G401 (cell line): ENCODE data around the gene GNAQ. TPM values are rescaled to one million over a fixed set of nuclear protein-coding genes. Genes with fewer than 3 reads are reported as not detected.

Source experiments
- DNase-seq: peaks from one replicate; pipeline ENCODE4 v3.0.0-alpha.2; 2015; ENCODE audit warnings: low spot score
- in situ Hi-C: cut with HindIII; loops from 2 replicates; pipeline ENCODE4 v1.10.0; 2016; ENCODE audit warnings: low sequenced_read_pairs, mixed read lengths
- total RNA-seq: library from RNA; depleted of rRNA; stranded (reverse); fragments of >200 nt; shearing (Covaris generic); gene quantifications from 2 replicates; pipeline ENCODE4 v1.2.3, GENCODE V29; 2014

Gene GNAQ
- total RNA-seq, 1 experiment from 2014 or later, result 24.5 TPM

GRCh38 chr9:77922591-77922990 lies 109.0 kb downstream of the GNAQ start:
- in situ Hi-C loops, result no loop called here
- DNase-seq, result no peak

GRCh38 chr9:77917800-77918199 lies 113.8 kb downstream of the GNAQ start:
- in situ Hi-C loops, result no loop called here
- peak; percentile 27 for DNase-seq

GRCh38 chr9:77916820-77917219 lies 114.8 kb downstream of the GNAQ start:
- in situ Hi-C loops, result no loop called here
- DNase-seq, result no peak

- in situ Hi-C loops, result no loop called here
Measured at GRCh38 chr9:77916410-77916819, 115.2 kb downstream of the GNAQ start.

GRCh38 chr9:77915744-77916143 lies 115.9 kb downstream of the GNAQ start:
- DNase-seq, result no peak
- in situ Hi-C loops, result no loop called here

More at GRCh38 chr9:77916410-77916819, 115.2 kb downstream of the GNAQ start:
- DNase-seq, result no peak

- no peak for DNase-seq
- in situ Hi-C loops, result no loop called here
Measured at GRCh38 chr9:77912895-77913693, 118.5 kb downstream of the GNAQ start.

- DNase-seq, result no peak
- in situ Hi-C loops, result no loop called here
Measured at GRCh38 chr9:77911928-77912327, 119.7 kb downstream of the GNAQ start.

GRCh38 chr9:77910194-77910621 lies 121.4 kb downstream of the GNAQ start:
- in situ Hi-C loops, result no loop called here
- no peak for DNase-seq

- in situ Hi-C loops, result no loop called here
- DNase-seq, result no peak
Measured at GRCh38 chr9:77909306-77909705, 122.3 kb downstream of the GNAQ start.

GRCh38 chr9:77908293-77908692 lies 123.3 kb downstream of the GNAQ start:
- in situ Hi-C loops, result no loop called here

GRCh38 chr9:77907585-77907984 lies 124.0 kb downstream of the GNAQ start:
- DNase-seq, result no peak
- in situ Hi-C loops, result no loop called here

More at GRCh38 chr9:77908293-77908692, 123.3 kb downstream of the GNAQ start:
- DNase-seq, result no peak

GRCh38 chr9:77906991-77907390 lies 124.6 kb downstream of the GNAQ start:
- in situ Hi-C loops, result no loop called here
- no peak for DNase-seq

GRCh38 chr9:77903666-77904285 lies 127.8 kb downstream of the GNAQ start:
- in situ Hi-C loops, result no loop called here
- DNase-seq, result no peak

GRCh38 chr9:77901771-77902170 lies 129.8 kb downstream of the GNAQ start:
- no peak for DNase-seq
- in situ Hi-C loops, result no loop called here

GRCh38 chr9:77901018-77901417 lies 130.6 kb downstream of the GNAQ start:
- in situ Hi-C loops, result no loop called here
- no peak for DNase-seq

- no peak for DNase-seq
Measured at GRCh38 chr9:77899679-77900354, 131.8 kb downstream of the GNAQ start.

GRCh38 chr9:77898864-77899263 lies 132.7 kb downstream of the GNAQ start:
- in situ Hi-C loops, result no loop called here
- DNase-seq, result no peak

More at GRCh38 chr9:77899679-77900354, 131.8 kb downstream of the GNAQ start:
- in situ Hi-C loops, result no loop called here

GRCh38 chr9:77896938-77897667 lies 134.5 kb downstream of the GNAQ start:
- no peak for DNase-seq
- in situ Hi-C loops, result no loop called here

- in situ Hi-C loops, result no loop called here
- no peak for DNase-seq
Measured at GRCh38 chr9:77896269-77896937, 135.2 kb downstream of the GNAQ start.
